ENCODE results near the gene FBN1.

GRCh38 chr15:48603922-48604321, 41.6 kb downstream of the FBN1 start:
- no peak for TF ChIP-seq CTCF (IDR thresholded peaks at IDR 0.05; ENCODE audit: low read depth, low read length)
- TF ChIP-seq EZH2phosphoT487 (IDR thresholded peaks at IDR 0.05; ENCODE audit: low read depth) = no peak
